Left lung (tissue), 10 donors: ENCODE data around the gene TMEM271. TPM values are rescaled to one million over a fixed set of nuclear protein-coding genes. Genes with fewer than 3 reads are reported as not detected.

Experiments used
- ATAC-seq: fragments of 200-7000 bp; cut with Tn5 transposase; one replicate; pipeline ENCODE4 v1.9.1; 2020; ENCODE audit warnings: moderate library complexity
- DNase-seq, 4 donors: peaks; one replicate each; pipeline ENCODE4 v3.0.0-alpha.2; 2013 to 2020
- H3K27ac ChIP-seq, 2 donors: fragments of 200-600 bp; sonication (generic) in 1 of 2; one replicate each; pipeline versions ENCODE4 v1.5.0 to v1.8.0; 2020 to 2021
- H3K27me3 ChIP-seq, 2 donors: fragments of 200-600 bp; sonication (generic) in 1 of 2; one replicate each; pipeline versions ENCODE4 v1.5.0 to v1.8.0; 2020 to 2021
- H3K36me3 ChIP-seq, 2 donors: fragments of 200-600 bp; sonication (generic) in 1 of 2; one replicate each; pipeline versions ENCODE4 v1.5.0 to v1.8.0; 2020 to 2021
- H3K4me1 ChIP-seq, 2 donors: fragments of 200-600 bp; one replicate each; pipeline ENCODE4 v1.8.0; 2021
- H3K4me3 ChIP-seq, 2 donors: fragments of 200-600 bp; sonication (generic) in 1 of 2; one replicate each; pipeline versions ENCODE4 v1.5.0 to v1.8.0; 2020 to 2021; ENCODE audit warnings: mild to moderate bottlenecking in 1 of 2
- H3K9me3 ChIP-seq, 2 donors: fragments of 200-600 bp; sonication (generic) in 1 of 2; one replicate each; pipeline versions ENCODE4 v1.5.0 to v1.8.0; 2020 to 2021
- intact Hi-C, 2 donors: fragments of 100-400 bp; cut with DNase I; formaldehyde crosslinking; loops; one replicate each; pipeline versions ENCODE4 v1.11.2 to v1.14.2; 2022
- polyA plus RNA-seq, 6 donors: library from polyadenylated mRNA; unstranded; fragments of 120-200 nt; gene quantifications; one replicate each; pipeline ENCODE4 v1.2.1, GENCODE V29; 2013; ENCODE audit not compliant: insufficient read length in 6 of 6
- total RNA-seq, 2 donors: library from RNA; stranded (reverse); fragmentation: NEBNext Ultra II Directional; extraction: Animal tissue kit (Norgen Biotek cat#: 25700); gene quantifications; one replicate each; pipeline ENCODE4 v1.2.1, GENCODE V29; 2021
- TF ChIP-seq, protein P1 (sequence below), 2 donors: fragments of 200-600 bp; sonication (generic) in 1 of 2; IDR thresholded peaks; one replicate each; pipeline versions ENCODE4 v1.5.0 to v1.8.0; 2021; ENCODE audit warnings: antibody characterized with exemption in 2 of 2
- donor health status: DM: no; HTN: yes; CAD: no.
- donor health status: DM: no; HTN: no; CAD: no.

The TMEM271 gene
- total and polyA plus RNA-seq, 8 donors = not detected

DNA sequence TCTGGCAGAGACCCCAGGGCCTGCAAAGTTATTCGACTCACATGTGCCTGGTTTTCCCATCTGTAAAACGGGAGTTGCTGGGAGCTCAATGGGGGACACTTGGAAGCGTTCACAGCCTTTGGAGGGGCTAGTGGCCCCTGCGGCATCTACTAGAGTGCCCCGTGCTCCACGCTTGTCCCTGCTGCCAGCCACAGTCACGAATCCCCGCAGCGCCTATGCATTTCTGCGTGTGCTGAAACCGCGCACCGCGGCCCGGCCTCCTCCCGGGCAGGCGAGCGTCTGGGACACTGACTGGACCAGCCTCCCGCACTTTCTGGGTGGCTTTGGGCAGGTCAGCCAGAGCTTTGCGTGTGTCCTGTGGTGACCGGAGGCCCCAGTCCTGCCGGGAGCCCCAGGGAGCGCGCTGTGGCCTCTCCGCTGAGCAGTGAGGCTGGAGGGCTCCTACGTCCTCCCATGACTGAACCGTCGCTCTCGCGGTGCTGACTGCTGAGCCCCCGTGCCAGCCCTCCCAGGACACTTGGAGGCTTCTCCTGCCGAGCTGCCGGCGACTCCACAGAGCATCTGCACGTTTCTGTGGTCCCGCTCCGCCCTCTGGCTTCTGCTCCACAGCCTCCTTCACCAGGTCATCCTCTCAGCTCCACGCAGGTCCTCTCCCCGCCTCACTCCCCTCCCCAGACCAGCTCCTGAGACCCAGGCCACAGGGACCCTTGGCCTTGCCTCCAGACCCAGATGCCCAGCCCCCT, 40.7 kb downstream of the TMEM271 start:
- Histone ChIP-seq H3K4me1 (no peaks in the 10 kb centered on the region), H3K9me3 (peaks cover 0 to 19% of the 10 kb centered on the region in 2 donors), H3K27me3 (no peaks in the 10 kb centered on the region), H3K27ac (no peak overlapping the region), H3K36me3 (peaks cover 0 to 87% of the 10 kb centered on the region in 2 donors), H3K4me3 (no peak overlapping the region)
- TF ChIP-seq, protein P1, sequence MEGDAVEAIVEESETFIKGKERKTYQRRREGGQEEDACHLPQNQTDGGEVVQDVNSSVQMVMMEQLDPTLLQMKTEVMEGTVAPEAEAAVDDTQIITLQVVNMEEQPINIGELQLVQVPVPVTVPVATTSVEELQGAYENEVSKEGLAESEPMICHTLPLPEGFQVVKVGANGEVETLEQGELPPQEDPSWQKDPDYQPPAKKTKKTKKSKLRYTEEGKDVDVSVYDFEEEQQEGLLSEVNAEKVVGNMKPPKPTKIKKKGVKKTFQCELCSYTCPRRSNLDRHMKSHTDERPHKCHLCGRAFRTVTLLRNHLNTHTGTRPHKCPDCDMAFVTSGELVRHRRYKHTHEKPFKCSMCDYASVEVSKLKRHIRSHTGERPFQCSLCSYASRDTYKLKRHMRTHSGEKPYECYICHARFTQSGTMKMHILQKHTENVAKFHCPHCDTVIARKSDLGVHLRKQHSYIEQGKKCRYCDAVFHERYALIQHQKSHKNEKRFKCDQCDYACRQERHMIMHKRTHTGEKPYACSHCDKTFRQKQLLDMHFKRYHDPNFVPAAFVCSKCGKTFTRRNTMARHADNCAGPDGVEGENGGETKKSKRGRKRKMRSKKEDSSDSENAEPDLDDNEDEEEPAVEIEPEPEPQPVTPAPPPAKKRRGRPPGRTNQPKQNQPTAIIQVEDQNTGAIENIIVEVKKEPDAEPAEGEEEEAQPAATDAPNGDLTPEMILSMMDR (IDR thresholded peaks at IDR 0.05) = no peak
- intact Hi-C loops = no loop called here
- DNase-seq = no peak
- ATAC-seq = no peak

DNA sequence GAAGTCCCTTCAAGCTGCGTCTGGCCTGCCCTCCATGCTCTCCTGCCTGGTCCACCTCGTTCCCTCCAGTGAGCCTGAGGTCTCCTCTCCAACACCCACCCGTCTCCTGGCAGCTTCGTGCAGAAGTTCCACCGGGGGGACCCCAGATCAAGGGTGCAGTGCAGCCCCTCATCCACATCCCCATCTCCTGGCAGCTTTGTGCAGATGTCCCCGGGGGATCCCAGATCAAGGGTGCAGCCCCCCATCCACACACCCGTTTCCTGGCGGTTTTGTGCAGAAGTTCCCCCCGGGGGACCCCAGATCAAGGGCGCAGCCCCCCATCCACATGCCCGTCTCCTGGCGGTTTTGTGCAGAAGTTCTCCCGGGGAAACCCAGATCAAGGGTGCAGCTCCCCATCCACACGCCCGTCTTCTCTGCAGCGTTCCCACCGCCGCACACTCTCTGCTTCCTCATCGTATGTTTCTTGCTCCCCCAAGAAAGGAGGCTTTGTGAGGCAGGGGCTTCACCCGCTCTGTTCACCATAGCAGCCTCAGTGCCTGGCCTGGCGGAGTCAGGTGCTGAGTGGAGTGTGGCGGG, 41.4 kb downstream of the TMEM271 start:
- TF ChIP-seq, protein P1 (IDR thresholded peaks at IDR 0.05) = no peak
- H3K4me1 ChIP-seq = no peaks in the 10 kb centered on the region
- no peak overlapping the region for H3K4me3 ChIP-seq
- no peak for ATAC-seq
- no peaks in the 10 kb centered on the region for H3K27me3 ChIP-seq
- intact Hi-C loops = no loop called here
- H3K9me3 ChIP-seq = peaks cover 0 to 19% of the 10 kb centered on the region in 2 donors
- DNase-seq = no peak
- H3K36me3 ChIP-seq = peaks cover 0 to 93% of the 10 kb centered on the region in 2 donors
- H3K27ac ChIP-seq = no peak overlapping the region

DNA sequence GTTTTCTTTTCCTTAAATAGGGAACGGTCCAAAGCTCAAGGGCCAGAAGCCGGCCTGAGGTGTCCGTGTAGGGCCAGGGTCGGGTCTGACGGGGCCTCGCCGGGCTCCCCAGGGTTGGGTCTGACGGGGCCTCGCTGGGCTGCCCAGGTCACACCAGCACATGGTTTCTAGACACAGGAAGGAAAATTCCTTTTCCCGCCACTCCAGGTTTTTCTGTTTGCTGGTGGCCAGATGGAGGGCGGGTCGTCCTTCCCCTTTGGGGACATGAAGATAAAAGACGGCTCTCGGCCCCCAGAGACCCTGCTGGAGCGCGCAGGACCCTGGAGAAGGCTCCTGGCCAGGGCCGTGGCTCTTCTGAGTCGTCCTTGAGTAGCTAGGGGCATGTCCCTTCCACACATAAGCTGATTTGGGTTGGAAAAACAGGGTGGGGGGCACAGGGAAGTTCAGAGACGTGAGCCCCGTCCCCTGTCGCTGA, 42.0 kb downstream of the TMEM271 start:
- no peak overlapping the region for H3K4me3 ChIP-seq
- ATAC-seq = no peak
- intact Hi-C loops = no loop called here
- peaks cover 0 to 19% of the 10 kb centered on the region in 2 donors for H3K9me3 ChIP-seq
- TF ChIP-seq, protein P1 (IDR thresholded peaks at IDR 0.05) = no peak
- no peak for DNase-seq
- H3K4me1 ChIP-seq = no peaks in the 10 kb centered on the region
- H3K27ac ChIP-seq = no peak overlapping the region
- peaks cover 0 to 98% of the 10 kb centered on the region in 2 donors for H3K36me3 ChIP-seq
- H3K27me3 ChIP-seq = no peaks in the 10 kb centered on the region

- ATAC-seq = no peak
- Histone ChIP-seq H3K36me3 (peaks cover 0 to 99% of the 10 kb centered on the region in 2 donors), H3K4me3 (no peak overlapping the region), H3K9me3 (peaks cover 0 to 19% of the 10 kb centered on the region in 2 donors), H3K27me3 (no peaks in the 10 kb centered on the region), H3K4me1 (no peaks in the 10 kb centered on the region), H3K27ac (no peak overlapping the region)
- TF ChIP-seq, protein P1 (IDR thresholded peaks at IDR 0.05) = no peak
- DNase-seq = no peak
- intact Hi-C loops = no loop called here
Observed at GRCh38 chr4:533318-534100, 42.6 kb downstream of the TMEM271 start.
